ENCODE results near the gene RFX3.
A peak's percentile ranks its signal among the peaks of the same experiment; 100 is the strongest.

The RFX3 gene

GRCh38 chr9:3177936-3178335, 347.9 kb downstream of the RFX3 start:
- H2AFZ ChIP-seq (ENCODE audit: low read length): no peak overlapping the region
- H2BK12ac ChIP-seq (ENCODE audit: low read length): no peak overlapping the region
- no peak overlapping the region for H3K9ac ChIP-seq (ENCODE audit: low read depth, low read length, poor library complexity)
- no peak overlapping the region for H3K23ac ChIP-seq (ENCODE audit: low read depth, low read length, poor library complexity)
- H3K36me3 ChIP-seq (replicated peaks in 1 of 2; ENCODE audit: control insufficient read depth in 2 of 2, insufficient read depth in 2 of 2, low read length in 2 of 2): no peaks in the 10 kb centered on the region
- peaks cover 3 to 18% of the 10 kb centered on the region in 2 donors for H3K4me1 ChIP-seq (ENCODE audit: control insufficient read depth in 2 of 2, insufficient read depth in 1 of 2, low read depth in 1 of 2, low read length in 2 of 2)
- peaks cover 0 to 3% of the 10 kb centered on the region in 2 donors for H3K9me3 ChIP-seq (replicated peaks in 1 of 2; ENCODE audit: control insufficient read depth in 2 of 2, insufficient read depth in 1 of 2, low read depth in 1 of 2, low read length in 2 of 2)
- WGBS, 2 donors (ENCODE audit: extremely low coverage in 2 of 2, insufficient read length in 2 of 2, insufficient replicate concordance in 1 of 2): no CpG with 5 or more reads among the region's 1 CpG
- H4K91ac ChIP-seq (ENCODE audit: low read depth, low read length, poor library complexity): no peak overlapping the region
- no peak overlapping the region for H3K14ac ChIP-seq (ENCODE audit: low read length)
- peaks cover 0 to 36% (median 13%) of the 10 kb centered on the region in 3 experiments for H3K27me3 ChIP-seq (ENCODE audit: control insufficient read depth in 3 of 3, insufficient read depth in 3 of 3, low read depth in 1 of 3, low read length in 3 of 3)
- H2BK120ac ChIP-seq (ENCODE audit: low read depth, low read length): no peak overlapping the region
- no peak overlapping the region for H3K4me3 ChIP-seq (ENCODE audit: low read length in 2 of 2)
- DNase-seq (ENCODE audit: low spot score): no peak
- no peak overlapping the region for H4K8ac ChIP-seq (ENCODE audit: low read depth, low read length)
- no peak overlapping the region for H2BK15ac ChIP-seq (ENCODE audit: low read length)
- H2AK5ac ChIP-seq (ENCODE audit: low read depth, low read length): no peak overlapping the region
- no peak overlapping the region for H2BK5ac ChIP-seq (ENCODE audit: low read length)
- H3K79me1 ChIP-seq (ENCODE audit: low read depth, low read length): no peaks in the 10 kb centered on the region
- no peak overlapping the region for H3K27ac ChIP-seq (replicated peaks; ENCODE audit: low read length)
- no peak overlapping the region for H3K4me2 ChIP-seq (ENCODE audit: insufficient read depth, low read length, poor library complexity, severe bottlenecking)
- no peak overlapping the region for H3K18ac ChIP-seq (ENCODE audit: low read length)
- no peak overlapping the region for H3K4ac ChIP-seq (ENCODE audit: low read length)

GRCh38 chr9:3177146-3177761, 348.5 kb downstream of the RFX3 start:
- H3K9me3 ChIP-seq (replicated peaks in 1 of 2; ENCODE audit: control insufficient read depth in 2 of 2, insufficient read depth in 1 of 2, low read depth in 1 of 2, low read length in 2 of 2): peaks cover 0 to 3% of the 10 kb centered on the region in 2 donors
- no peak overlapping the region for H3K27ac ChIP-seq (replicated peaks; ENCODE audit: low read length)
- no peak overlapping the region for H4K8ac ChIP-seq (ENCODE audit: low read depth, low read length)
- peak overlapping the region; percentile 3 for H3K18ac ChIP-seq (ENCODE audit: low read length)
- H2BK5ac ChIP-seq (ENCODE audit: low read length): no peak overlapping the region
- H2BK15ac ChIP-seq (ENCODE audit: low read length): no peak overlapping the region
- H3K14ac ChIP-seq (ENCODE audit: low read length): no peak overlapping the region
- H2AFZ ChIP-seq (ENCODE audit: low read length): no peak overlapping the region
- H3K4me2 ChIP-seq (ENCODE audit: insufficient read depth, low read length, poor library complexity, severe bottlenecking): no peak overlapping the region
- H2BK12ac ChIP-seq (ENCODE audit: low read length): no peak overlapping the region
- no peak overlapping the region for H3K23ac ChIP-seq (ENCODE audit: low read depth, low read length, poor library complexity)
- H3K36me3 ChIP-seq (replicated peaks in 1 of 2; ENCODE audit: control insufficient read depth in 2 of 2, insufficient read depth in 2 of 2, low read length in 2 of 2): no peaks in the 10 kb centered on the region
- no peak overlapping the region for H2BK120ac ChIP-seq (ENCODE audit: low read depth, low read length)
- H2AK5ac ChIP-seq (ENCODE audit: low read depth, low read length): no peak overlapping the region
- no peak overlapping the region for H3K9ac ChIP-seq (ENCODE audit: low read depth, low read length, poor library complexity)
- no peak overlapping the region for H3K4ac ChIP-seq (ENCODE audit: low read length)
- no peak for DNase-seq (ENCODE audit: low spot score)
- H3K4me1 ChIP-seq (ENCODE audit: control insufficient read depth in 2 of 2, insufficient read depth in 1 of 2, low read depth in 1 of 2, low read length in 2 of 2): peaks cover 3 to 18% of the 10 kb centered on the region in 2 donors
- no peak overlapping the region for H3K4me3 ChIP-seq (ENCODE audit: low read length in 2 of 2)
- H4K91ac ChIP-seq (ENCODE audit: low read depth, low read length, poor library complexity): no peak overlapping the region
- WGBS, 2 donors (ENCODE audit: extremely low coverage in 2 of 2, insufficient read length in 2 of 2, insufficient replicate concordance in 1 of 2): no CpG with 5 or more reads among the region's 4 CpGs
- no peaks in the 10 kb centered on the region for H3K79me1 ChIP-seq (ENCODE audit: low read depth, low read length)
- peaks cover 0 to 29% (median 13%) of the 10 kb centered on the region in 3 experiments for H3K27me3 ChIP-seq (ENCODE audit: control insufficient read depth in 3 of 3, insufficient read depth in 3 of 3, low read depth in 1 of 3, low read length in 3 of 3)

GRCh38 chr9:3173374-3173773, 352.4 kb downstream of the RFX3 start:
- Histone ChIP-seq H2BK15ac (ENCODE audit: low read length) (no peak overlapping the region), H3K9me3 (replicated peaks in 1 of 2; ENCODE audit: control insufficient read depth in 2 of 2, insufficient read depth in 1 of 2, low read depth in 1 of 2, low read length in 2 of 2) (no peaks in the 10 kb centered on the region), H4K8ac (ENCODE audit: low read depth, low read length) (no peak overlapping the region), H2BK120ac (ENCODE audit: low read depth, low read length) (no peak overlapping the region), H3K18ac (ENCODE audit: low read length) (no peak overlapping the region), H3K9ac (ENCODE audit: low read depth, low read length, poor library complexity) (no peak overlapping the region), H2AFZ (ENCODE audit: low read length) (no peak overlapping the region), H3K14ac (ENCODE audit: low read length) (no peak overlapping the region), H3K79me1 (ENCODE audit: low read depth, low read length) (no peaks in the 10 kb centered on the region), H3K4me3 (ENCODE audit: low read length in 2 of 2) (no peak overlapping the region), H4K91ac (ENCODE audit: low read depth, low read length, poor library complexity) (no peak overlapping the region), H3K23ac (ENCODE audit: low read depth, low read length, poor library complexity) (no peak overlapping the region), H3K4ac (ENCODE audit: low read length) (no peak overlapping the region), H2BK5ac (ENCODE audit: low read length) (no peak overlapping the region), H3K4me2 (ENCODE audit: insufficient read depth, low read length, poor library complexity, severe bottlenecking) (no peak overlapping the region), H3K27me3 (ENCODE audit: control insufficient read depth in 3 of 3, insufficient read depth in 3 of 3, low read depth in 1 of 3, low read length in 3 of 3) (peaks cover 0 to 7% (median 0%) of the 10 kb centered on the region in 3 experiments), H2BK12ac (ENCODE audit: low read length) (no peak overlapping the region), H3K4me1 (ENCODE audit: control insufficient read depth in 2 of 2, insufficient read depth in 1 of 2, low read depth in 1 of 2, low read length in 2 of 2) (peaks cover 3 to 10% of the 10 kb centered on the region in 2 donors), H2AK5ac (ENCODE audit: low read depth, low read length) (no peak overlapping the region), H3K27ac (replicated peaks; ENCODE audit: low read length) (no peak overlapping the region), H3K36me3 (replicated peaks in 1 of 2; ENCODE audit: control insufficient read depth in 2 of 2, insufficient read depth in 2 of 2, low read length in 2 of 2) (no peaks in the 10 kb centered on the region)
- no peak for DNase-seq (ENCODE audit: low spot score)
- no CpG with 5 or more reads among the region's 4 CpGs for WGBS, 2 donors (ENCODE audit: extremely low coverage in 2 of 2, insufficient read length in 2 of 2, insufficient replicate concordance in 1 of 2)

DNA sequence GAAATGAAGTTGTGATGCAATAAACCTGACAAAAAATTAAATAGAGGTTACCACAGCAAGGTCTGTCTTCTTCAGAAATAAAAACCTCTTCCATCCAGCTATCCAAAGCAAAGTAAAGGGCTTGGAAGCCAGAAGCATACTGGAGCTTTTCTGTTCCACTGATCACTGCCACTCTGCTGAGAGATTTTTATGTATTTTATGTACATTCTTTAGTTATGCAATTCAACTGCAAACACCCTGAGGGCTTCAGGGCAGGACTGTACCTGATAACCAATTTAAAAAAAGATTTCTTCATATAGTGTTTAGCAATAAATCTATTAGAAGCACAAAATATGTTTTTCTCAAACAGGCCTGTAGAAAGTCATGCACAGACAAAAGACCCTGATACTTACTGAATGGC, 355.0 kb downstream of the RFX3 start:
- no peak overlapping the region for H3K4ac ChIP-seq (ENCODE audit: low read length)
- no peak overlapping the region for H2AK5ac ChIP-seq (ENCODE audit: low read depth, low read length)
- no peak for DNase-seq (ENCODE audit: low spot score)
- no peak overlapping the region for H3K14ac ChIP-seq (ENCODE audit: low read length)
- H3K18ac ChIP-seq (ENCODE audit: low read length): no peak overlapping the region
- no peak overlapping the region for H4K91ac ChIP-seq (ENCODE audit: low read depth, low read length, poor library complexity)
- H3K23ac ChIP-seq (ENCODE audit: low read depth, low read length, poor library complexity): no peak overlapping the region
- peaks cover 0 to 7% (median 0%) of the 10 kb centered on the region in 3 experiments for H3K27me3 ChIP-seq (ENCODE audit: control insufficient read depth in 3 of 3, insufficient read depth in 3 of 3, low read depth in 1 of 3, low read length in 3 of 3)
- H2BK120ac ChIP-seq (ENCODE audit: low read depth, low read length): no peak overlapping the region
- H2BK15ac ChIP-seq (ENCODE audit: low read length): no peak overlapping the region
- H2AFZ ChIP-seq (ENCODE audit: low read length): no peak overlapping the region
- H3K9me3 ChIP-seq (replicated peaks in 1 of 2; ENCODE audit: control insufficient read depth in 2 of 2, insufficient read depth in 1 of 2, low read depth in 1 of 2, low read length in 2 of 2): no peaks in the 10 kb centered on the region
- no peak overlapping the region for H3K4me2 ChIP-seq (ENCODE audit: insufficient read depth, low read length, poor library complexity, severe bottlenecking)
- no peaks in the 10 kb centered on the region for H3K4me1 ChIP-seq (ENCODE audit: control insufficient read depth in 2 of 2, insufficient read depth in 1 of 2, low read depth in 1 of 2, low read length in 2 of 2)
- no peaks in the 10 kb centered on the region for H3K36me3 ChIP-seq (replicated peaks in 1 of 2; ENCODE audit: control insufficient read depth in 2 of 2, insufficient read depth in 2 of 2, low read length in 2 of 2)
- H2BK12ac ChIP-seq (ENCODE audit: low read length): no peak overlapping the region
- H4K8ac ChIP-seq (ENCODE audit: low read depth, low read length): no peak overlapping the region
- no peak overlapping the region for H3K4me3 ChIP-seq (ENCODE audit: low read length in 2 of 2)
- no peaks in the 10 kb centered on the region for H3K79me1 ChIP-seq (ENCODE audit: low read depth, low read length)
- H2BK5ac ChIP-seq (ENCODE audit: low read length): no peak overlapping the region
- no peak overlapping the region for H3K27ac ChIP-seq (replicated peaks; ENCODE audit: low read length)
- H3K9ac ChIP-seq (ENCODE audit: low read depth, low read length, poor library complexity): no peak overlapping the region
